ENCODE measurements around the gene ACTR1A.
A peak's percentile ranks its signal among the peaks of the same experiment; 100 is the strongest.

Gene ACTR1A

GRCh38 chr10:102507521-102507920 is 5.0 kb upstream of the ACTR1A start:
- H3K79me2 ChIP-seq (ENCODE audit: low read length) = peaks cover 45% of the 10 kb centered on the region
- H3K9me2 ChIP-seq (replicated peaks; ENCODE audit: insufficient read depth, low read length) = no peaks in the 10 kb centered on the region
- H3K36me3 ChIP-seq (replicated peaks; ENCODE audit: insufficient read depth, low read length) = peaks cover 7% of the 10 kb centered on the region; the same call in 1 of the 2 replicates
- DNase-seq = no peak
- no peaks in the 10 kb centered on the region for H3K27me3 ChIP-seq (replicated peaks; ENCODE audit: insufficient read depth, low read length)
- TF ChIP-seq, protein P1, sequence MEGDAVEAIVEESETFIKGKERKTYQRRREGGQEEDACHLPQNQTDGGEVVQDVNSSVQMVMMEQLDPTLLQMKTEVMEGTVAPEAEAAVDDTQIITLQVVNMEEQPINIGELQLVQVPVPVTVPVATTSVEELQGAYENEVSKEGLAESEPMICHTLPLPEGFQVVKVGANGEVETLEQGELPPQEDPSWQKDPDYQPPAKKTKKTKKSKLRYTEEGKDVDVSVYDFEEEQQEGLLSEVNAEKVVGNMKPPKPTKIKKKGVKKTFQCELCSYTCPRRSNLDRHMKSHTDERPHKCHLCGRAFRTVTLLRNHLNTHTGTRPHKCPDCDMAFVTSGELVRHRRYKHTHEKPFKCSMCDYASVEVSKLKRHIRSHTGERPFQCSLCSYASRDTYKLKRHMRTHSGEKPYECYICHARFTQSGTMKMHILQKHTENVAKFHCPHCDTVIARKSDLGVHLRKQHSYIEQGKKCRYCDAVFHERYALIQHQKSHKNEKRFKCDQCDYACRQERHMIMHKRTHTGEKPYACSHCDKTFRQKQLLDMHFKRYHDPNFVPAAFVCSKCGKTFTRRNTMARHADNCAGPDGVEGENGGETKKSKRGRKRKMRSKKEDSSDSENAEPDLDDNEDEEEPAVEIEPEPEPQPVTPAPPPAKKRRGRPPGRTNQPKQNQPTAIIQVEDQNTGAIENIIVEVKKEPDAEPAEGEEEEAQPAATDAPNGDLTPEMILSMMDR (IDR thresholded peaks at IDR 0.05; ENCODE audit: low read length) = no peak
- TF ChIP-seq EZH2phosphoT487 (IDR thresholded peaks at IDR 0.05; ENCODE audit: low read length) = no peak
- no peak for TF ChIP-seq EZH2 (optimal IDR thresholded peaks at IDR 0.05; ENCODE audit: low read depth, low read length)
- no peaks in the 10 kb centered on the region for H4K20me1 ChIP-seq (ENCODE audit: insufficient read depth, low read length)
- H2AFZ ChIP-seq (ENCODE audit: low read length) = no peak overlapping the region
- H3K4me3 ChIP-seq (ENCODE audit: low read length) = no peak overlapping the region
- H3K9me3 ChIP-seq (replicated peaks; ENCODE audit: insufficient read depth, low read length) = no peaks in the 10 kb centered on the region
- peaks cover 14% of the 10 kb centered on the region for H3F3A ChIP-seq (ENCODE audit: insufficient read depth, low read length)
- H3K9ac ChIP-seq (ENCODE audit: low read length) = no peak overlapping the region
- no peak overlapping the region for H3K27ac ChIP-seq (ENCODE audit: low read length)
- peaks cover 26% of the 10 kb centered on the region for H3K4me1 ChIP-seq (ENCODE audit: low read length)
- H3K4me2 ChIP-seq (ENCODE audit: low read depth, low read length) = no peak overlapping the region

DNA sequence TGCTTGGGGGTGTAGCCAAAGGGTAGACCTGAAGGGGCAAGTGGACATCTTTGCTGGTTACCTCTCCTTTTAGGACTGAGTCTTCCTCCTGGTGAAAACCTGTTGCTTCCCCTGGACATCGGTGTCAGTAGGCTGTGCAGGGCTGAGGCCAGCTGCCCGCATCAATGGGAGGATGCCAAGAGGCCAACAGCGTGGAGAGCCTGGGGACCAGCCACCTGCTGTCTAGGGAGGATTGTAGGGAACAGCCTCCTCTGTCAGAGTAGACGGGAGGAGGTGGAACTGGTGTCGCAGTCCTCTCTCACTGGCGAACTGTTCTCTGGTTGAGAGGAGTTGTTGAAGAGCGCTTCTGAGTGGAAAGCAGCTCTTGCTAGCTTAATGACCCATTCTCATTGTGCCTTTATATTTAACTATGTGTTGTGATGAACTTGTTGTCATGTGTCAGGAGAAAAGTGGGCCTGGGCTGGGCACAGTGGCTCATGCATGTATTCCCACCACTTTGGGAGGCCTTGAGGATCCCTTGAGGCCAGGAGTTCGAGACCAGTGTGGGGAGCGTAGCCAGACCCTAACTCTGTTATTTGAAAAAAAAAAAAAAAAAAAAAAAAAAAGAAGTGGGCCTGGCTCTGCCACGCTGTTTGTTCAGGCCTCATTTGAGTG is 3.1 kb upstream of the ACTR1A start:
- Histone ChIP-seq H3K9ac (ENCODE audit: low read length) (no peak overlapping the region), H3F3A (ENCODE audit: insufficient read depth, low read length) (peaks cover 17% of the 10 kb centered on the region), H3K79me2 (ENCODE audit: low read length) (peaks cover 57% of the 10 kb centered on the region), H3K4me3 (ENCODE audit: low read length) (no peak overlapping the region), H3K9me3 (replicated peaks; ENCODE audit: insufficient read depth, low read length) (no peaks in the 10 kb centered on the region), H4K20me1 (ENCODE audit: insufficient read depth, low read length) (no peaks in the 10 kb centered on the region), H3K36me3 (replicated peaks; ENCODE audit: insufficient read depth, low read length) (peaks cover 7% of the 10 kb centered on the region; the same call in 1 of the 2 replicates), H3K9me2 (replicated peaks; ENCODE audit: insufficient read depth, low read length) (no peaks in the 10 kb centered on the region), H3K4me1 (ENCODE audit: low read length) (peaks cover 18% of the 10 kb centered on the region), H3K27ac (ENCODE audit: low read length) (no peak overlapping the region), H2AFZ (ENCODE audit: low read length) (no peak overlapping the region), H3K4me2 (ENCODE audit: low read depth, low read length) (no peak overlapping the region; the same call in 1 of the 2 replicates), H3K27me3 (replicated peaks; ENCODE audit: insufficient read depth, low read length) (no peaks in the 10 kb centered on the region)
- no peak for TF ChIP-seq EZH2 (optimal IDR thresholded peaks at IDR 0.05; ENCODE audit: low read depth, low read length)
- TF ChIP-seq, protein P1 (IDR thresholded peaks at IDR 0.05; ENCODE audit: low read length) = no peak
- no peak for TF ChIP-seq EZH2phosphoT487 (IDR thresholded peaks at IDR 0.05; ENCODE audit: low read length)
- DNase-seq = no peak

DNA sequence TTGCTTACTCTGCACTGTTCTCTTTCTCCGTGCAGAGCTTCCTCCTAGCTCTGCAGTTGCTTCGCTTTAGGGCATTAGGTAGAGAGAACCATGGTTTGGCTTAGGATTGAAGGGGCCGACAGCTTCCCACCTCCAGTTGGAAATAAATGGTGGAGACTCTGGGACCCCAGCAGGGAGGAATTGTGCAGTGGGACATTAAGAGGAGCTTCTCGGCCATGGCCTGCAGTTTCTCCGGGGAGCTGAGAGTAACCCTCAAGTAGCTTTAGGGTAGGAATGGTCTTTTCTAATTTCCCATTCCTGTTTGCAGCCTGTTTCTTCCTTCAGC is 2.4 kb upstream of the ACTR1A start:
- Histone ChIP-seq H3K9me3 (replicated peaks; ENCODE audit: insufficient read depth, low read length) (no peaks in the 10 kb centered on the region), H3K27ac (ENCODE audit: low read length) (peak overlapping the region; percentile 5; the same call in 1 of the 2 replicates), H3K4me2 (ENCODE audit: low read depth, low read length) (peak overlapping the region; percentile 97), H3K36me3 (replicated peaks; ENCODE audit: insufficient read depth, low read length) (peaks cover 7% of the 10 kb centered on the region; the same call in 1 of the 2 replicates), H3K4me3 (ENCODE audit: low read length) (peak overlapping the region; percentile 98), H4K20me1 (ENCODE audit: insufficient read depth, low read length) (no peaks in the 10 kb centered on the region), H3K79me2 (ENCODE audit: low read length) (peaks cover 61% of the 10 kb centered on the region), H3K27me3 (replicated peaks; ENCODE audit: insufficient read depth, low read length) (no peaks in the 10 kb centered on the region), H3F3A (ENCODE audit: insufficient read depth, low read length) (peaks cover 17% of the 10 kb centered on the region), H2AFZ (ENCODE audit: low read length) (peak overlapping the region; percentile 83; the same call in 1 of the 2 replicates), H3K9me2 (replicated peaks; ENCODE audit: insufficient read depth, low read length) (no peaks in the 10 kb centered on the region), H3K9ac (ENCODE audit: low read length) (peak overlapping the region; percentile 74; the same call in 1 of the 2 replicates), H3K4me1 (ENCODE audit: low read length) (peaks cover 18% of the 10 kb centered on the region)
- no peak for DNase-seq
- TF ChIP-seq EZH2 (optimal IDR thresholded peaks at IDR 0.05; ENCODE audit: low read depth, low read length) (no peak), EZH2phosphoT487 (IDR thresholded peaks at IDR 0.05; ENCODE audit: low read length) (no peak)
- TF ChIP-seq, protein P1 (IDR thresholded peaks at IDR 0.05; ENCODE audit: low read length) = no peak

Measured in MM.1S (cell line).